Karpas-422 (cell line): ENCODE results near the gene KRCC1. TPM values are rescaled to one million over a fixed set of nuclear protein-coding genes. Genes with fewer than 3 reads are reported as not detected.
"Not testable (repeated sequence)": the region's sequence is repeated elsewhere in the genome, so short reads cannot be mapped to it uniquely, and the experiment has no call there.

Source experiments
- DNase-seq: peaks from one replicate; pipeline ENCODE4 v3.0.0-alpha.2; 2015
- H2AFZ ChIP-seq: fragments of 200-600 bp; sonication (generic); 2 replicates; pipeline ENCODE4 v1.6.1; 2014; ENCODE audit warnings: antibody characterized with exemption, low read length, mixed read lengths
- H3K27ac ChIP-seq: fragments of 200-600 bp; sonication (generic); 2 replicates; pipeline ENCODE4 v1.5.1; 2014; ENCODE audit warnings: mild to moderate bottlenecking, low read length, moderate library complexity
- H3K27me3 ChIP-seq: fragments of 200-600 bp; sonication (generic); 2 replicates; pipeline ENCODE4 v1.6.1; 2014; ENCODE audit warnings: low read length, mixed read lengths
- H3K36me3 ChIP-seq: fragments of 200-600 bp; sonication (generic); 2 replicates; pipeline ENCODE4 v1.6.1; 2014; ENCODE audit warnings: low read length, mixed read lengths; ENCODE audit not compliant: insufficient read depth
- H3K4me1 ChIP-seq: fragments of 200-600 bp; sonication (generic); 2 replicates; pipeline ENCODE4 v1.6.1; 2014; ENCODE audit warnings: mild to moderate bottlenecking, low read length, mixed read lengths
- H3K4me2 ChIP-seq: fragments of 200-600 bp; sonication (generic); 2 replicates; pipeline ENCODE4 v1.6.1; 2014; ENCODE audit warnings: low read length, low read depth, mild to moderate bottlenecking; ENCODE audit not compliant: poor library complexity, severe bottlenecking
- H3K4me3 ChIP-seq: fragments of 200-600 bp; sonication (generic); 2 replicates; pipeline ENCODE4 v1.5.1; 2014; ENCODE audit warnings: mild to moderate bottlenecking, antibody characterized with exemption, low read length, mixed read lengths
- H3K79me2 ChIP-seq: fragments of 200-600 bp; sonication (generic); 2 replicates; pipeline ENCODE4 v1.6.1; 2014; ENCODE audit warnings: mild to moderate bottlenecking, low read length, mixed read lengths
- H3K9ac ChIP-seq: fragments of 200-600 bp; sonication (generic); 2 replicates; pipeline ENCODE4 v1.6.0; 2014; ENCODE audit warnings: low read length
- H3K9me2 ChIP-seq: fragments of 200-600 bp; sonication (generic), shearing (Covaris generic); replicated peaks from 2 replicates; pipeline ENCODE4 v1.6.0; 2014; ENCODE audit warnings: mild to moderate bottlenecking, low read length, moderate library complexity; ENCODE audit not compliant: insufficient read depth
- H3K9me3 ChIP-seq: fragments of 300-700, 200-600 bp; sonication (generic); 2 replicates; pipeline ENCODE4 v1.6.1; 2014; ENCODE audit warnings: low read length, mixed read lengths
- H4K20me1 ChIP-seq: fragments of 200-600 bp; sonication (generic); 2 replicates; pipeline ENCODE4 v1.6.1; 2014; ENCODE audit warnings: mild to moderate bottlenecking, antibody characterized with exemption, low read length, low read depth; ENCODE audit not compliant: insufficient read depth
- total RNA-seq: library from RNA; depleted of rRNA; stranded (reverse); fragments of >200 nt; shearing (Covaris generic); gene quantifications from 2 replicates; pipeline ENCODE4 v1.2.3, GENCODE V29; 2014; ENCODE audit warnings: low replicate concordance

Gene KRCC1
- total RNA-seq, 1 experiment from 2014 or later: 63.6 TPM

DNA sequence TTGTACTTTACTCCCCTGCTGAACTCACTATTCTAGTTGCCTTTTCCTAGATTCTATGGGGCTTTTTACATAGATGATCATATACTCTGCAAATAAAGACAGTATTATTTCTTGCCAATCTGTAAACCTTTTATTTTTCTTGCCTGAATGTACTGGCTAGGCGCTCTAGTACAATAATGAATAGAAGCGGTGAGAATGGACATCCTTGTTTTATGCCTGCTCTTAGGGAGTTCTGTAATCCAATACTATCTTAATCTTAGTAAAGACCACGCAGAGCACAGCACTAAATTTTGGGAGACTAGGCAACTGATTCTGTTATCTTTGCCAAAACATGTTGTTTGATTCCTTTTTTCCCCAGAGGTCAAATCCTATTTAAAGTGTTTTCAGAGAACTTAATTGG, 7.0 kb downstream of the KRCC1 start:
- Histone ChIP-seq H3K4me1 (peaks cover 14% of the 10 kb centered on the region), H3K79me2 (peaks cover 9% of the 10 kb centered on the region), H2AFZ (no peak overlapping the region), H3K4me2 (no peak overlapping the region), H3K36me3 (no peaks in the 10 kb centered on the region), H3K27me3 (no peaks in the 10 kb centered on the region), H3K9me3 (no peaks in the 10 kb centered on the region), H3K27ac (no peak overlapping the region), H3K9ac (no peak overlapping the region), H3K9me2 (no peaks in the 10 kb centered on the region), H4K20me1 (no peaks in the 10 kb centered on the region), H3K4me3 (no peak overlapping the region)
- no peak for DNase-seq

DNA sequence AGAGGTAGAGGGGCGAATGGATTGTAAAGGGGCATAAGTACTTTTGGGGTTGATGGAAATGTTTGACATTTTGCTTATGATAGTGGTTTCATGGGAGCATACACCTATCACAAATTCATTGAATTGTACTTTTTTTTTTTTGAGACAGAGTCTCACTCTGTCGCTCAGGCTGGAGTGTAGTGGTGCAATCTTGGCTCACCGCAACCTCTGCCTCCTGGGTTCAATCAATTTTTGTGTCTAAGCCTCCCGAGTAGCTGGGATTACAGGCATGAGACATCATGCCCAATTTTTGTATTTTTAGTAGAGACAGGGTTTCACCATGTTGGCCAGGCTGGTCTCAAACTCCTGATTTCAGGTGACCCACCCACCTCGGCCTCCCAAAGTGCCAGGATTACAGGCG, 10.0 kb downstream of the KRCC1 start:
- H3K4me1 ChIP-seq, H3K9me2 ChIP-seq, H2AFZ ChIP-seq, H4K20me1 ChIP-seq, H3K36me3 ChIP-seq, H3K4me2 ChIP-seq, H3K27ac ChIP-seq, H3K4me3 ChIP-seq, DNase-seq, H3K9ac ChIP-seq, H3K27me3 ChIP-seq, H3K9me3 ChIP-seq: not testable (repeated sequence)
- peaks cover 14% of the 10 kb centered on the region; the same call in 1 of the 2 replicates for H3K79me2 ChIP-seq

DNA sequence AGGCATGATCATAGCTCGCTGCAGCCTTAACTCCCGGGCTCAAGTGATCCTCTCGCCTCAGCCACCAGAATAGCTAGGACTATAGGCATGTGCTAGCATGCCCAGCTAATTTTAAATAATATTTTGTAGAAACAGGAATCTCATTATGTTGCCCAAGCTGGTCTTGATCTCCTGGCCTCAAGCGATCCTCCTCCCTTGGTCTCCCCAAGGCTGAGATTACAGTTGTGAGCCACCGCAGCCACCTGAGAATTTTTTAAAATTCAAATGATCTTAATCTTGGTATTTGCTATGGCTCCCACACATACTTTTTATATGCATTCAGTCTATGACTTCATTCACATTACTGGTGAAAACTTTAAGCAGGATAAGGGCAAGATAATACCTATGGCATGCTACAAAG, 13.1 kb downstream of the KRCC1 start:
- Histone ChIP-seq H3K27me3 (no peaks in the 10 kb centered on the region), H3K27ac (no peak overlapping the region), H3K9ac (no peak overlapping the region), H3K79me2 (peaks cover 17% of the 10 kb centered on the region; the same call in 1 of the 2 replicates), H3K4me2 (no peak overlapping the region), H3K36me3 (no peaks in the 10 kb centered on the region), H4K20me1 (no peaks in the 10 kb centered on the region), H2AFZ (no peak overlapping the region), H3K4me3 (no peak overlapping the region), H3K4me1 (no peaks in the 10 kb centered on the region), H3K9me2 (no peaks in the 10 kb centered on the region), H3K9me3 (no peaks in the 10 kb centered on the region)
- DNase-seq: no peak

DNA sequence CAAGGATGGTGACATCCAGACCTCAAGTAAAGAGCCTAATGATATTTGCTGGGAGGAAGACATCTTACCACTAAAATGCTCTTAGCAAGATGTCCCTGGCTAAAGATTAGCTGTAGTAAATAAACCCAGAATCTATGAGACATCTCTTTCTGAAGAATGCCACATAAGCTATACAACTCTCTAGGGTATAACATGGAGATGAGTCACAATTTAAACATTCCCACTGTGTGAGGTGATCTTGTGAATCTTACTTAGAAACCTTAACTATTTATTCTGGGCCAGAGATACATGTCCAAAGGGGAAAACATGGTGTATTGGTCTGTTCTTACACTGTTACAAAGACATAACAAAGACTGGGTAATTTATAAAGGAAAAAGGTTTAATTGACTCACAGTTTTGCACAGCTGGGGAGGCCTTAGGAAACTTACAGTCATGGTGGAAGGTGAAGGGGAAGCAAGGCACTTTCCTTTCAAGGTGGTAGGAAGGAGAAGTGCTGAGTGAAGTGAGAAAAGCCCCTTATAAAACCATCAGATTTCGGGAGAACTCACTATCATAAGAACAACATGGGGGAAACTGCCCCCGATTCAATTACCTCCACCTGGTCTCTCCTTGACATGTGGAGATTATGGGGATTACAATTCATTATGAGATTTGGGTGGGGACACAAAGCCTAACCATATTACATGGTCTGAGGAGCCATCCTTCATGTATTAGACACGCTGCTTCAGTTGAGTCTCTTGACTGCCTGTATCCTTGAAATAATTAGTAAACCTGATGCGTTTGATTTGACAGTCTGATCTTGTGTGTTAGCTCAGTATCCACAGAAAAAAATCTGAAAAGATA, 17.1 kb downstream of the KRCC1 start:
- Histone ChIP-seq H3K4me2 (no peak overlapping the region), H3K4me3 (no peak overlapping the region), H3K36me3 (peaks cover 17% of the 10 kb centered on the region), H3K27ac (no peak overlapping the region), H4K20me1 (no peaks in the 10 kb centered on the region), H2AFZ (no peak overlapping the region), H3K27me3 (no peaks in the 10 kb centered on the region), H3K9ac (no peak overlapping the region), H3K9me3 (no peaks in the 10 kb centered on the region), H3K79me2 (peaks cover 18% of the 10 kb centered on the region; the same call in 1 of the 2 replicates), H3K4me1 (peaks cover 4% of the 10 kb centered on the region; the same call in 1 of the 2 replicates), H3K9me2 (no peaks in the 10 kb centered on the region; the same call in 1 of the 2 replicates)
- no peak for DNase-seq

DNA sequence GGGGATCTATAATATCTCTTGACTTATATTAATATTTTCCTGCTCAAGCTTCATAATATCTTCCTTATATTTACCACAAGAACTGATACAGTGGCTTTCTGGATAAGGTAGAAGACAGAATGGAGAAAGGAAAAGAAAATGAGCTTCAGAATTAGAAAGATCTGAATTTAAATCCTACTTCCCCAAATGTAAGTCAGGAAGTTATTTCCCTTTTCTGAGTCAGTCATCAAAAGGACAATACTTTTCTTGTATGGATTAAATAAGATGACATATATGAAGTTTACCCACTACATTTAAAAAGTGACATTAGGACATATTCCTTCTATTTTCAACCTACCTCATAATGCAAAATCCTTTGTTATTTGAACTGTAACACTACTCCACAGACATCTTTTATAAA, 19.0 kb downstream of the KRCC1 start:
- H3K36me3 ChIP-seq: peaks cover 26% of the 10 kb centered on the region
- no peak overlapping the region for H3K9ac ChIP-seq
- H2AFZ ChIP-seq: no peak overlapping the region
- H3K9me3 ChIP-seq: no peaks in the 10 kb centered on the region
- no peaks in the 10 kb centered on the region; the same call in 1 of the 2 replicates for H3K9me2 ChIP-seq
- H3K79me2 ChIP-seq: peaks cover 14% of the 10 kb centered on the region; the same call in 1 of the 2 replicates
- no peak overlapping the region for H3K4me2 ChIP-seq
- no peaks in the 10 kb centered on the region for H3K27me3 ChIP-seq
- no peaks in the 10 kb centered on the region for H4K20me1 ChIP-seq
- DNase-seq: no peak
- peaks cover 4% of the 10 kb centered on the region; the same call in 1 of the 2 replicates for H3K4me1 ChIP-seq
- no peak overlapping the region for H3K27ac ChIP-seq
- H3K4me3 ChIP-seq: no peak overlapping the region

DNA sequence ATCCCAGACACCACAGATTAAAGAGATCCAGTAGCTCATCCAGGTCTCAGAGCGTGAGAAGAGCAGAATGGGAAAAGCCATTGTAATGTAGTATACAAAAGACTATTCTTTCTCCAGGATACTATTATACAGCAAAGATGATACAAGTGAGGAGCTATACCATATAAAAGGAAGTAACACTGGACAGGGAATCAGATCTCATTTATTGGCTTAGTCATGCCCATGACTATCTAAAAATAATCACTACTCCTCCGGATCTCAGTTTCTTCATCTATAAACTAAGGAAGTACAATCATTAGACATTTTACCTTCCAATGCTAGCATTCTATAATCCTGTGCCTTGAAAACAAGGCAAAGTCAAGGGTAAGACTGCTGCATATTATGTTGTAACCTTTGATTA, 19.4 kb downstream of the KRCC1 start:
- no peak overlapping the region for H3K4me3 ChIP-seq

DNA sequence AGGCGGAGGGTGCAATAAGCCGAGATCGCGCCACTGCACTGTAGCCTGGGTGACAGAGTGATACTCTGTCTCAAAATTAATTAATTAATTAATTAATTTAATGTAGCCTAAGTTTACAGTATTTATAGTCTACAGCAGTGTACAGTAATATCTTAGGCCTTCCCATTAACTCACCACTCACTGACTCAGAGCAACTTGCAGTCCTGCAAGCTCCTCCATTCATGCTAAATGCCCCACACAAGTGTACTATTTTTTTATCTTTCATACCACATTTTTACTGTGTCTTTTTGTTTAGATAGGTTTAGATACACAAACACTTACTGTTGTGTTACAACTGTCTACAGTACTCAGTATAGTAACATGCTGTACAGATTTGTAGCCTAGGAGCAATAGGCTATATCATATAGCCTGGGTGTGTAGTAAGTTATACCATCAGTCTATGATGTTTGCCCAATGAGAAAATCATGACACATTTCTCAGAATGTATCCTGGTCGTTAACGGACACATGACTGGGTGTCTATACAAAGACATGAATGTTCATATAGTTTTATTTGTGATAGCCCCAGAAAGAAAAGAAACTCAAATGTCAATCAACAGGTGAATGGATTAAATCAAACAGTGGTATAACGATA, 23.4 kb downstream of the KRCC1 start:
- Histone ChIP-seq H3K4me1 (peaks cover 4% of the 10 kb centered on the region; the same call in 1 of the 2 replicates), H3K9me2 (no peaks in the 10 kb centered on the region; the same call in 1 of the 2 replicates), H3K4me2 (no peak overlapping the region), H3K27ac (no peak overlapping the region), H3K36me3 (peaks cover 37% of the 10 kb centered on the region), H3K79me2 (0 out of 2 replicates have a peak, but pooled peaks cover 3% of the 10 kb centered on the region), H3K9me3 (no peaks in the 10 kb centered on the region), H2AFZ (no peak overlapping the region), H3K4me3 (no peak overlapping the region), H3K9ac (no peak overlapping the region), H4K20me1 (no peaks in the 10 kb centered on the region), H3K27me3 (no peaks in the 10 kb centered on the region)
- DNase-seq: no peak

More for the DNA sequence above, 19.4 kb downstream of the KRCC1 start:
- Histone ChIP-seq H3K9me2 (no peaks in the 10 kb centered on the region; the same call in 1 of the 2 replicates), H2AFZ (no peak overlapping the region), H3K9ac (no peak overlapping the region), H3K9me3 (no peaks in the 10 kb centered on the region), H4K20me1 (no peaks in the 10 kb centered on the region), H3K79me2 (peaks cover 13% of the 10 kb centered on the region; the same call in 1 of the 2 replicates), H3K4me1 (peaks cover 4% of the 10 kb centered on the region; the same call in 1 of the 2 replicates), H3K36me3 (peaks cover 26% of the 10 kb centered on the region), H3K27ac (no peak overlapping the region), H3K4me2 (no peak overlapping the region), H3K27me3 (no peaks in the 10 kb centered on the region)
- no peak for DNase-seq

DNA sequence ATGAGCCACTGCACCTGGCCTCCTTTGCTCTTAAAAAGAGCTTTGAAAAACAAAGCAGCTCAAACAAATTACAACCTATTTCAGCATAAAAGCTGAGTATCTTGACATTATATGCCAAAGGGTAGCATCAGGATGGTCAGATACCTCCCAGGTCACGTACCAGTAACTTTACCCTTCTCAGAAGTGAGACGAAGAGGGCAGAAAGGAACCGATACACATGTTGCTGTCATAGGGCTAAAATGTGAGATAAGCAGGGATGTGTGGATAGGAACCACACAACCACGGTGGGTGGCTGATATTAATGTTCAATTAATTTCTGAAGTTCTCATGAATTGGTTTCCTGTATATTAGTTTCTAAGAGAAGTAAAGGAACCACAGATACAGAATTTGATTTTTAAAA, 26.7 kb downstream of the KRCC1 start:
- no peaks in the 10 kb centered on the region for H3K9me3 ChIP-seq
- no peaks in the 10 kb centered on the region for H3K4me1 ChIP-seq
- H3K4me3 ChIP-seq: no peak overlapping the region
- no peaks in the 10 kb centered on the region for H3K79me2 ChIP-seq
- no peaks in the 10 kb centered on the region for H3K9me2 ChIP-seq
- H2AFZ ChIP-seq: no peak overlapping the region
- H4K20me1 ChIP-seq: no peaks in the 10 kb centered on the region
- no peak overlapping the region for H3K9ac ChIP-seq
- DNase-seq: no peak
- peaks cover 22% of the 10 kb centered on the region for H3K36me3 ChIP-seq
- H3K27ac ChIP-seq: no peak overlapping the region
- H3K4me2 ChIP-seq: no peak overlapping the region
- no peaks in the 10 kb centered on the region for H3K27me3 ChIP-seq
